ENCODE measurements around the gene ANXA2R.
A peak's percentile ranks its signal among the peaks of the same experiment; 100 is the strongest.
"Not testable (repeated sequence)": the region's sequence is repeated elsewhere in the genome, so short reads cannot be mapped to it uniquely, and the experiment has no call there.

Gene ANXA2R

DNA sequence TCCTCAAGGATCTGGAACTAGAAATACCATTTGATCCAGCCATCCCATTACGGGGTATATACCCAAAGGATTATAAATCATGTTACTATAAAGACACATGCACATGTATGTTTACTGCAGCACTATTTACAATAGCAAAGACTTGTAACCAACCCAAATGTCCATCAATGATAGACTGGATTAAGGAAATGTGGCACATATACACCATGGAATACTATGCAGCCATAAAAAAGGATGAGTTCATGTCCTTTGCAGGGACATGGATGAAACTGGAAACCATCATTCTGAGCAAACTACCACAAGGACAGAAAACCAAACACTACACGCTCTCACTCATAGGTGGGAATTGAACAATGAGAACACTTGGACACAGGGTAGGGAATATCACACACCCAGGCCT is 19.9 kb upstream of the ANXA2R start:
- DNase-seq (ENCODE audit: low spot score), result not testable (repeated sequence)

DNA sequence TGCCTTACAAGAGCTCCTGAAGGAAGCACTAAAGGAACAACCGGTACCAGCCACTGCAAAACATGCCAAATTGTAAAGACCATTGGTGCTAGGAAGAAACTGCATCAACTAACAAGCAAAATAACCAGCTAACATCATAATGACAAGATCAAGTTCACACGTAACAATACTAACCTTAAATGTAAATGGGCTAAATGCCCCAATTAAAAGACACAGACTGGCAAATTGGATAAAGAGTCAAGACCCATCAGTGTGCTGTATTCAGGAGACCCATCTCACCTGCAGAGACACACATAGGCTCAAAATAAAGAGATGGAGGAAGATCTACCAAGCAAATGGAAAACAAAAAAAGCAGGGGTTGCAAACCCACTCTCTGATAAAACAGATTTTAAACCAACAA is 15.0 kb upstream of the ANXA2R start:
- DNase-seq (ENCODE audit: low spot score), result not testable (repeated sequence)

DNA sequence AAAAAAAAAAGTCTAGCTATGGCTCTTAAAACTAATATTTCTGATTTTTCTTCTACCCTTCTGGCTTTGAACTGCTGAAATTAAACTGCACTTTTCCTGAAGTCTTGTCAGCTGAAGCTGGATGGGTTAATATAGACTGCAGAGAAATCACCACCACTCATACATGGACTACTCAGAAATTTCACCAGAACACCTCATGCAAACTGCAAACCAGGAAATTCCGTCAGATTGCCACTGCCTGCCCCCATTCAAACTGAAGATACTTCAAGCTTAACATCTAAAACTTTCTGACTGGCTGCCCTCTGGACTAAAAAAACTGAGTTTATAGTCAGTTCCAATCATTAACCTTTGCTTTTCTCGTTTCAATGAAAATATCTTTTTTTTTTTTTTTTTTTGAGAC is 11.6 kb upstream of the ANXA2R start:
- no peak for DNase-seq (ENCODE audit: low spot score)

GRCh38 chr5:43050384-43050783 is 10.3 kb upstream of the ANXA2R start:
- no peak for DNase-seq (ENCODE audit: low spot score)

GRCh38 chr5:43049236-43049635 is 9.1 kb upstream of the ANXA2R start:
- DNase-seq (ENCODE audit: low spot score), result no peak

DNA sequence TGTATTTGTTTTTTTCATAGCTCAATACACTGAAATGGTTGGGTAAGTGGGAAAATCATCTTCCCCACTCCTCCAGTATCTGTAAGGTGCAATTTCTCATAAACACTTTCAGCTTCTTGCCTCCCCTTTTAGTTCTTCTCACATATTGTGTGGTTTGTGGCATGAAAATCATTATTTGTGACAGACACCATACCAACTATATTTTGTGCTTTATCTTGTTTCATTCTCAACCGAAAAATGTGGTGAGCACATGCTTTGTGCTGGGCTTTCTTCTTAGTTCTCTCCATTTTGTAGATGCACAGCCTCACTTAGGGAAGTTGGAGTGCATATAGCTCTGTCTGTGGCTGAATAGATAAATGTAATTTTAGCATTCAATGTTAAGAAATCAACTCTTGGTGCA is 6.4 kb upstream of the ANXA2R start:
- no peak for DNase-seq (ENCODE audit: low spot score)

DNA sequence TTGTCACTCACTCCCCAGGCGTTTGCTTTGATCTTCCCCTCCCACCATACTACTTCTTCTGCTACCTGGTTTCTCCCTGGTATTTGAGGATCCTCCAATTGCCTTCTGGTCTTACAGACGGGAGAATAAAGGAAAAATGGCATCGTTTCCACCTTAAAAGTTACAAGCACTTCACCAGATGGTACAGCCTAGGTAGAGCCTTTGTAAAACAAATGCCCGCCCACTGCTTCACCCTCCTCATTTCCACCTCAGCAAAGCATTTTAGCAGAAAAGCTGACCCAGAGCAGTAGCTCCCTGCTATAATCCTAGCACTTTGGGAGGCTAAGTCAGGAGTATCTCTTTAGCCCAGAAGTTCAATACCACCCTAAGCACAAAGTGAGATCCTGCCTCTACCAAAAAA is 5.1 kb upstream of the ANXA2R start:
- no peak for DNase-seq (ENCODE audit: low spot score)

DNA sequence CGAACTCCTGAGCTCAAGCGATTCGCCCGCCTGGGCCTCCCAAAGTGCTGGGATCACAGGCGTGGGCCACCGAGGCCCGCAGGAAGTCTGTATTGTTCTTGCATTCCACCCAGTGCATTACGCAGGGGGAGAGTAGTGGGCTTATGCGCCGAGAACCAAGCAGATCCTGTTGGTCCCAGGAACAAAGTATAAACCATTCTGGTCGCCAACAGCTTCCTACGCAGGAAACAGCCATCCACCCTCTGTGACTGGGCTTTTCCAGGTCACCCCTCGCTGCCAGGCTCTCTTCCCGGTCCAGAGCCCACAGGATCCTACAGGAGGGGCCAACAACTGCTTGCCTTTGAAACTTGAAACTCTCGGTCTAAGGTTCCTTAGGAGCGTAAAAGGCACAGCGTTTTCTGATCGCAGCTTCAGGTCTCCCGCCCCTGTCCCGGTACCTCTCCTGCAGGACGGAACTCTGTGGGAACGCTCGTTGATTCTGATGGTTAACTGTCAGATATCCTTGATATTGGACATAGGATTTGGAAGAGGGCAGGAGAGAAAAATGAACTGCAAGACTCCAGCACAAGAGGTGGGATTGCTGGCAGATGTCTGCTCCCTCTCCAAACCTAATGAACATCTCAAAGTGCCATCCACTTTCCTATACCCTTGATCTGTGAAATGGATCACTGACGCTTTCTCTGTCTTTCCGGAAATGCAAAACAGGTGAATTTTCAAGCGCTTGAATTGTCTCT is 4.2 kb upstream of the ANXA2R start:
- DNase-seq (ENCODE audit: low spot score), result no peak

DNA sequence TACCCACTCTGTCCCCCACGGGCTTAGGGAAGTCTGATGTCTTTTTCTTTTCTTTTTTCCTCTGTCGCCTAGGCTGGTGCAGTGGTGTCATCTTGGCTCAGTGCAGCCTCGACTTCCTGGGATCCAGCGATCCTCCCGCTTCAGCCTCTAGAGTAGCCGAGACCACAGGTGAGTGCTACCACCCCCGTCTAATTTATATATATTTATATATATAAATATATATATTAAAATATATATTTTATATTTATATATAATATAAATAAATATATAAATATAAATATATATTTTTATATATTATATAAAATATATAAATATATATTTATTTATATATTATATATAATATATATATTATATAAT is 3.3 kb upstream of the ANXA2R start:
- DNase-seq (ENCODE audit: low spot score), result no peak

- no peak for DNase-seq (ENCODE audit: low spot score)
Measured at GRCh38 chr5:43042626-43043399, 2.7 kb upstream of the ANXA2R start.

- DNase-seq (ENCODE audit: low spot score), result peak; percentile 42
Measured at GRCh38 chr5:43042176-43042625, 2.1 kb upstream of the ANXA2R start.

- DNase-seq (ENCODE audit: low spot score), result peak; percentile 52
Measured at GRCh38 chr5:43041669-43042175, 1.6 kb upstream of the ANXA2R start.

DNA sequence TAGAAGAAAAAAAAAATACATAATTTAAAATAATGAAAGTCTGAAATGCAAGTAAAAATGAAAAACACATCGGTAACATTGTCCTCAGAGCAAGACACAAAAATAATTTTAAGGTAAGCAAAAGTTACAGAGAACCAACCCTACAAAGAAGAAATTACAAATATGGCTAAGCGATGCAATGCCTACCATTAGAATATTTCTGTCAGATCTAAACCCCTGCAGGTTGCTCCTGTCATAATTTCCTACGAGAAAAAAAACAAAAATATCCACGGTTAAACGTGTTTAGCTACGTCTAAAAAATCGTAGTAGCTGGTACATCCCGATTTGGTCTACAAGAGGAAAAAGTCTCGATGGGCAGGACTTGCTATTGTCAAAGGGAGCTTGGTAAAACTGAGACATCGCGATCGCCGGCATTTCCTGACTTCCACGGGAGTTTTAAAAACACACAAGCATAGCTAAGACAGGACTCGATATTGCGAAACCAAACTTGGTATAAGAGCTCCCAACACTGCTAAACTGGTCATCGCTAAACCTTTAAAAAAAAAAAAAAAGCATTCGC is 1.1 kb upstream of the ANXA2R start:
- no peak for DNase-seq (ENCODE audit: low spot score)

DNA sequence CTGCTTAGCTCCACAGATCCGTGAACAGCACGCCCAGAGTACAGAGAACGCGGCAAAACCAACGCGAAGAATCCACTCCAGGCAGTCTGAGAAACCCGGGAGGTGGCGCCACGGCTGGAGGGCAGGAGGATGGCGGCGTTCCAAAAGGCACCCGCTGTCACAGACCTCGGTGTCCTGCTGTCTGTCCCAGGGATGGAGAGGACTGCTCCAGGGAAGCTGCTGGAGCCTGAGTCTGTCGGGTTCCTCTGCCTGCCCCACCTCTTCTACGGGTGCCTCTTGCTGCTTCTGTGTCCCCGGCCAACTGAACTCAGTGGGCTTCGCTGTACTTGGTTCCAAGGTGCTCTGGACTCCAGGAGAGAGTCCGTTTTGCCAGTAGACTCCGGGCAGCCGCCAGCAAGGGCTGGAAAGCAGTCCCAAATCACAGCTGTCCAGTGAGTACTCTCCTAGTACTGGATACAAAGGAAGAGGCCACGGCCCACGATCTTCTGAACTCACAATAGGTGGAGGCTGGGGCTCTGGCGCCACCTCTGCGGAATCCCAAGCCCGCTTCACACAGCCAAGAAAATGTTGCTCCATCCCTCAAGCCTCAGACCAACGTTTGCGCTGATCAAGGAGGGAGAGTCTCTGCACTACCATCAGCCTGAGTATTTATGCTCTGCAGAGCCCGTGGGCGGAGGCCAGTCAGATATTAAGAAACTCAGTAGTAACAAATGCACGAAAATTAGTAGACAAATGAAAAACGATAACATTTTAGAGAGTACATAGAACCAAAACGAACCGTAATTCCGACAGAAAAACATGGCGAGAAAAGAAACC is 440 bp downstream of the ANXA2R start:
- no peak for DNase-seq (ENCODE audit: low spot score)

DNA sequence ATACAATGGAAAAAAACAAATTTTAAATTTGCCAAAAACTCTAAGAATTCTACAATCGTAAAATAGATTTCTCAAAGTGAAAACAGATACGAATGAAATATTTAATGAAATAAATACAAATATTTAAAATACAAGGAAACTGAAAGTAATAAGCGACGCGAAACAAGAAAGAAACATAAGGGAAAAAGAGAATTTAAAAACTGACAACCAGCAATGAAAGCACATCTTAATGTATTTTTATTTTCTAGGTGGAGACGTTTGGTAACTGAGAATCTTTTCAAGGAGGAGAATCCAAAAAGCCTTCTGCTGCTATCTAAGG is 1.0 kb downstream of the ANXA2R start:
- no peak for DNase-seq (ENCODE audit: low spot score)

GRCh38 chr5:43038496-43038989 is 1.6 kb downstream of the ANXA2R start:
- DNase-seq (ENCODE audit: low spot score), result no peak

DNA sequence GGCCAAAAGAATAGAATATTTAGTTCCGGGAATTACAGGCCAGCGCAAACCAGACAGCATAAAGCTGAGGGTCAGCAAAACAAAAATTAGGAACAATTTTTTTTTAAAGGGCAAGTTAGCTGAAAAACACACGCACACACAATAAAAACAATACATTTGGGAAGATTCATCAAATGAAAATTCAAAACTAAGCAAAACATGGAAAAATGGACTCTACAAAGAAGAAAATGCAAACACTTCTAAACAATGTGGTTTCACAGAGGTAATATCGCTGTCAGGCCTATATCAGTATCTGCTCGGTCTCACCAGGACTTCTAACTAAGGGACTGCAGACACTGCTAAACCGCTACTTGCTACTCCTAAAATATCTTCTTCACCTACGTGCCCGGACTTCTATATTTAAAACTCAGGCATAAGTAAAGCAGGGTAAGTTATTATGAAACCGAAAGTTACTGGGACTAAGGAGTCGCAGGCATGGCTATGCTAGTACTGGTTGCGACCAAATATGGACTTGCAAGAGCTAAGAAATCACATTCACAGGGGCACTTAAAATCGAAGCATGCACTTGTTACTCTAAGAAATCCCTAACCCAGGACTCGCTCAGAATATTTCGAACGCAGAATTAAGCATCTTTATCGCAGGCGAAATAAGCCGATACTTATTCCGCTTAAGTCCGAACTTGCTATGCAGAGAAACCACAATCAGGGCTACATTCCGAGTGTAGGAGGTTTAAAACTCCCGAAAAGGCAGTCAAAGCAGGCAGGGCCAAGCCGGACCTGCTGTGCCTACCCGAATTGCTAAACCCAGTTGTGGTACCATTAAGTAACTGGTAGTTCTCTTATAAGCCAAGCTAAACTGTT is 2.3 kb downstream of the ANXA2R start:
- peak; percentile 38 for DNase-seq (ENCODE audit: low spot score)

DNA sequence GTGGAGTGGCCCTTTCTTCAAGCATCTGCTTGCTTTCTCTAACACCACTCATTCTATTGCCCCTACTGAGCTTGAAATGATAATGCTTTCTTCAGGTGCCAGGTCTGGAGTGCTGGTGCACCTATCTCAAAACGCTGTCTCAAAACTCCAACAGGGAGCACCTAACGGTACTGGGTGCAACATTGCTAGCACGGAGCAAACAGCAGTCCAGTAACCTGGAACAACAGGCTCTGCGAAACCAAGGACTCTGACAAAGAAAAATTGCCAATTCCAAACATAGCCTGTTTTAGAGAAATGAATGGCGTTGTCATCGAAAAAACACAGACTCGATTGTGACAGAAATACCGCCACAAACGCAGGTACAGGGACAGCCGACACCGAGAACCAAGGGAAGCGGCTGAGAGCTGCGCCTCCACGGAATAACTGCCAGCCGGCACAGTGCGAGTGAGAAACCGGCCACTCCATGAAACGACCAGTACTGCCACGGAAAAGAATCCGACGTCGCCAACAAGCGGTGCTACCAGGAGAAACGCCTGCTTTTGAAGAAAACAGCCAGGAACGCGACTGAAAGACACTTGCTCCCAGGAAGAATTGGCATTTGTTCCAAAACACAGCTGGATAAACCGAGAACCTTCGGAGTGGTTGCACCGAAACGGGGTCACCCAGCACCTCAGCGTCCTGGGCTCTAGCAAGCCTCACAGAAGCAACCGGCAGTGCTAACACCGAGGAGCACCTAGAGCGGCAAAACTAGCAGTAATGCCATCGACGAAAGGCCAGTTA is 3.1 kb downstream of the ANXA2R start:
- DNase-seq (ENCODE audit: low spot score), result no peak

DNA sequence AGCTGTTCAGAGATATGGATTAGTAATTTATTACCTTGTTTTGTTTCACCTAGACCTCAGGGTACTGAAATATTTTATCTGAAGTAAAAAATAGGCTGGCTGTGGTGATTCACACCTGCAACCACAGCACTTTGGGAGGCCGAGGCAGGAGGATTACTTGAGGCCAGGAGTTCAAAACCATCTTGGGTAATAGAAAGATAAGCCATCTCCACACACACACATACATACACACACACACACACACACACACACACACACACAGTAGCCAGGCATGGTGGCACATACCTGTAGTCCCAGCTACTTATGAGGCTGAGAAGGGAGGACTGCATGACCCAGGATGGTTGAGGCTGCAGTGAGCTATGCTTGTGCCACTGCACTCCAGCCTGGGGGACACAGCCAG is 3.7 kb downstream of the ANXA2R start:
- no peak for DNase-seq (ENCODE audit: low spot score)

GRCh38 chr5:43034591-43034968 is 5.5 kb downstream of the ANXA2R start:
- DNase-seq (ENCODE audit: low spot score), result no peak

All from AG08396 (cell line).